A549 (cell line): Measurements from ENCODE around the gene SORCS2. TPM values are rescaled to one million over a fixed set of nuclear protein-coding genes. Genes with fewer than 3 reads are reported as not detected.

ENCODE experiments used
- ATAC-seq, 2 experiments: fragments of 200-7000 bp in 1 of 2; fragments of >200 bp in 1 of 2; cut with Nextera tagmentation in 1 of 2; cut with Tn5 transposase in 1 of 2; 3 replicates each; pipeline versions ENCODE4 v1.8.0 to v1.9.1; 2018 to 2020; ENCODE audit warnings: mild to moderate bottlenecking in 1 of 2, moderate library complexity in 1 of 2
- CTCF ChIA-PET: fragments of 300-600 bp; sonication (Branson Sonifier 250); formaldehyde crosslinking; extraction: SDS; loops from one replicate; lab custom pipeline; 2021; ENCODE audit warnings: antibody characterized with exemption, inconsistent platforms; lab: Yijun Ruan, JAX
- POLR2A ChIA-PET: fragments of 350-600 bp; formaldehyde crosslinking; extraction: SDS; loops from one replicate; lab custom pipeline; 2021; ENCODE audit warnings: antibody characterized with exemption, inconsistent platforms; lab: Yijun Ruan, JAX
- DNase-seq, 2 experiments: peaks; one replicate each; pipeline versions ENCODE4 v3.0.0 to v3.0.0-alpha.2; 2011 to 2016; ENCODE audit warnings: low read depth in 1 of 2, low spot score in 1 of 2
- FAIRE-seq: peaks from 2 replicates; lab custom pipeline; 2011; peaks lifted over from hg19 to GRCh38; lab: Jason Lieb, UNC
- H3K27ac ChIP-seq, 2 experiments: fragments of >200 bp; sonication (Bioruptor Twin); formaldehyde crosslinking; 3 replicates each; pipeline ENCODE4 v1.5.1; 2016 to 2017
- H3K4me1 ChIP-seq: fragments of >200 bp; sonication (Bioruptor Twin); formaldehyde crosslinking; 3 replicates; pipeline ENCODE4 v1.6.1; 2016
- H3K4me2 ChIP-seq: fragments of >200 bp; sonication (Bioruptor Twin); formaldehyde crosslinking; 3 replicates; pipeline ENCODE4 v1.6.1; 2016
- H3K4me3 ChIP-seq: fragments of >200 bp; sonication (Bioruptor Twin); formaldehyde crosslinking; 3 replicates; pipeline ENCODE4 v1.5.1; 2016
- H3K9me3 ChIP-seq: fragments of >200 bp; sonication (Bioruptor Twin); formaldehyde crosslinking; 3 replicates; pipeline ENCODE4 v1.6.1; 2016
- BHLHE40 ChIP-seq: IDR thresholded peaks from 2 replicates; pipeline ENCODE4 v1.6.1; 2012; ENCODE audit warnings: low read depth, low read length, inconsistent platforms
- CBX8 ChIP-seq: fragments of 200-600 bp; sonication (generic); IDR thresholded peaks from 2 replicates; pipeline ENCODE4 v1.6.1; 2016
- CEBPB ChIP-seq, 2 experiments: fragments of >200 bp in 1 of 2; sonication (Bioruptor Twin) in 1 of 2; formaldehyde crosslinking in 1 of 2; IDR thresholded peaks; 2 replicates each; pipeline ENCODE4 v1.6.1; 2012 to 2016
- CHD4 ChIP-seq: fragments of 200-600 bp; sonication (generic); IDR thresholded peaks from 2 replicates; pipeline ENCODE4 v1.6.1; 2016; ENCODE audit warnings: antibody characterized with exemption, mild to moderate bottlenecking, borderline replicate concordance
- EHF ChIP-seq: fragments of 250-450 bp; sonication (Bioruptor Pico); IDR thresholded peaks from 2 replicates; pipeline ENCODE4 v1.5.0; 2020; ENCODE audit warnings: mild to moderate bottlenecking
- FOSL2 ChIP-seq, 2 experiments: fragments of 450-650 bp in 1 of 2; fragments of >200 bp in 1 of 2; sonication (Bioruptor Twin) in 1 of 2; formaldehyde crosslinking; IDR thresholded peaks; 2 replicates each; pipeline versions ENCODE4 v1.5.0 to v1.6.1; 2016 to 2020; ENCODE audit warnings: mild to moderate bottlenecking in 1 of 2, moderate library complexity in 1 of 2
- FOXS1 ChIP-seq: fragments of 250-450 bp; sonication (Bioruptor Pico); IDR thresholded peaks from 2 replicates; pipeline ENCODE4 v1.5.0; 2020; ENCODE audit warnings: mild to moderate bottlenecking, moderate library complexity
- HDAC2 ChIP-seq: fragments of 200-600 bp; sonication (generic); IDR thresholded peaks from 2 replicates; pipeline ENCODE4 v1.6.1; 2016
- HOXA7 ChIP-seq: fragments of 250-450 bp; sonication (Bioruptor Pico); IDR thresholded peaks from 2 replicates; pipeline ENCODE4 v1.5.0; 2020; ENCODE audit warnings: mild to moderate bottlenecking, moderate library complexity
- KDM1A ChIP-seq: fragments of 200-600 bp; sonication (generic); IDR thresholded peaks from 2 replicates; pipeline ENCODE4 v1.6.1; 2016; ENCODE audit warnings: low read depth, mild to moderate bottlenecking
- KDM5A ChIP-seq: fragments of 200-600 bp; sonication (generic); IDR thresholded peaks from 2 replicates; pipeline ENCODE4 v1.6.1; 2016; ENCODE audit warnings: antibody characterized with exemption, mild to moderate bottlenecking
- MAFK ChIP-seq: fragments of 450-650 bp; IDR thresholded peaks from 2 replicates; pipeline ENCODE4 v1.6.1; 2014; ENCODE audit not compliant: partially characterized antibody
- MAZ ChIP-seq: fragments of 150-350 bp; IDR thresholded peaks from 2 replicates; pipeline ENCODE4 v1.6.1; 2014; ENCODE audit warnings: antibody characterized with exemption, low read depth, low read length, borderline replicate concordance
- MYC ChIP-seq: IDR thresholded peaks from 2 replicates; pipeline ENCODE4 v1.6.1; 2012; ENCODE audit warnings: mild to moderate bottlenecking, inconsistent platforms, low read length, improper control_type of control experiment, borderline replicate concordance
- NFE2L2 ChIP-seq: fragments of 150-350 bp; conservative IDR thresholded peaks from 2 replicates; pipeline ENCODE4 v1.6.1; 2014; ENCODE audit warnings: low read length
- NPAS2 ChIP-seq: fragments of 250-450 bp; sonication (Bioruptor Pico); IDR thresholded peaks from 2 replicates; pipeline ENCODE4 v1.8.0; 2022; ENCODE audit warnings: mild to moderate bottlenecking, moderate library complexity, borderline replicate concordance
- NR3C1 ChIP-seq: fragments of >200 bp; sonication (Bioruptor Twin); formaldehyde crosslinking; IDR thresholded peaks from 3 replicates; pipeline ENCODE4 v1.6.1; 2017
- POLR2A ChIP-seq: IDR thresholded peaks from 2 replicates; pipeline ENCODE4 v1.6.1; 2012; ENCODE audit warnings: mild to moderate bottlenecking, low read length
- RNF2 ChIP-seq: fragments of 200-600 bp; sonication (generic); IDR thresholded peaks from 2 replicates; pipeline ENCODE4 v1.6.1; 2016; ENCODE audit warnings: low read depth, mild to moderate bottlenecking, antibody characterized with exemption, moderate library complexity, borderline replicate concordance
- SMC3 ChIP-seq: fragments of >200 bp; sonication (Bioruptor Twin); formaldehyde crosslinking; IDR thresholded peaks from 3 replicates; pipeline ENCODE4 v1.6.1; 2018; ENCODE audit warnings: inconsistent platforms
- TFCP2L1 ChIP-seq: fragments of 250-450 bp; sonication (Bioruptor Pico); IDR thresholded peaks from 2 replicates; pipeline ENCODE4 v1.5.0; 2021; ENCODE audit warnings: mild to moderate bottlenecking
- ZFP36 ChIP-seq: fragments of 450-650 bp; IDR thresholded peaks from 2 replicates; pipeline ENCODE4 v1.6.1; 2014; ENCODE audit warnings: borderline replicate concordance; ENCODE audit not compliant: partially characterized antibody
- ZNF302 ChIP-seq: fragments of 250-450 bp; sonication (Bioruptor Pico); IDR thresholded peaks from 2 replicates; pipeline ENCODE4 v1.9.0; 2021; ENCODE audit warnings: inconsistent platforms, mild to moderate bottlenecking, moderate library complexity
- WGBS: methylation state at CpG from one replicate; pipeline ENCODE4 v1.1.6; 2017; ENCODE audit errors: missing lambda C conversion rate; 5-methylcytosine and 5-hydroxymethylcytosine counted together
- polyA plus RNA-seq, 4 experiments: library from polyadenylated mRNA; depleted of rRNA in 3 of 4; stranded (reverse); fragments of >200 nt; fragmentation: RNase III in 1 of 4; extraction: RNeasy Plus Mini Kit Qiagen cat#74134 plus additional on column Dnase treatment in 1 of 4; gene quantifications; 2 replicates in 3 of 4; 3 replicates in 1 of 4; pipeline ENCODE4 v1.2.3, GENCODE V29; 2011 to 2017
- TF ChIP-seq, protein P1 (sequence below): fragments of 450-650 bp; IDR thresholded peaks from 2 replicates; pipeline ENCODE4 v1.6.1; 2014; ENCODE audit warnings: antibody characterized with exemption
- TF ChIP-seq, protein P2 (sequence below): fragments of 200-600 bp; sonication (generic); IDR thresholded peaks from 2 replicates; pipeline ENCODE4 v1.6.1; 2016; ENCODE audit warnings: antibody characterized with exemption, mild to moderate bottlenecking, moderate library complexity
- TF ChIP-seq, protein P3 (sequence below): IDR thresholded peaks from 2 replicates; pipeline ENCODE4 v1.6.1; 2012
- TF ChIP-seq, protein P4 (sequence below): fragments of >200 bp; sonication (Bioruptor Twin); formaldehyde crosslinking; IDR thresholded peaks from 3 replicates; pipeline ENCODE4 v1.5.1; 2016

The SORCS2 gene
- polyA plus RNA-seq, 2 of the 4 experiments (the other 2 are of a cell fraction), result 1.4 to 4.6 TPM

DNA sequence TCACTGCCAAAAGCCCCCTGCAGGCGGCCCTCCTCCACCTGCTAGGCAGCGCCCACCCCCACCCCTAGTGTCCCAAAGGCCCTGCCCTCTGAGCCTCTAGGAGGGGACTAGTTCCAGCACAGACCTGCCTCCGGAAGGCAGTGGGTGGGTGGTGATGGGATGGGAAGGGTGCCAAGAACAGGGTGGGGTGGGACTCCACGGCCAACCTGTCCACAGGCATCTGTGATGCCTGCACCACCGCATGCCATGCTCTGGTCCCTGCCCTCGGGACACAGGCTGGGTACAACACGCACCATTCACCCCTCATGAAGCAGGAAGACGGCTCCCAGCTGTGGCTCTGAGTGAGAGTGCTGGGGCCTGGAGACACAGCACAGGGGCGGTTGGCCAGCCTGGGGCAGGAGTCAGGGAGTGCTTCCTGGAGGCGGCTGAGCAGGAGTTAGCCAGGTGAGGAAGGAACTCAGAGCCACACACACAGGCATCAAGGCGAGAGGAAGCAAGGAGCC lies 485.5 kb downstream of the SORCS2 start:
- ChIA-PET POLR2A (no interaction called here), CTCF (interaction anchor here (1.1 kb wide), 1 partner anchor 484 kb away, joined by 3 read pairs; no protein-coding TSS in a partner anchor)
- no peak overlapping the region for H3K4me3 ChIP-seq
- DNase-seq (no peak), FAIRE-seq (no peak), ATAC-seq (no peak)
- H3K27ac ChIP-seq, result no peak overlapping the region
- TF ChIP-seq CHD4 (no peak), NR3C1 (no peak), RNF2 (no peak), HOXA7 (CRISPR knock-in tag) (no peak), NPAS2 (CRISPR knock-in tag) (no peak), HDAC2 (no peak), ZNF302 (CRISPR knock-in tag) (no peak), POLR2A (no peak), KDM1A (no peak), KDM5A (no peak), TFCP2L1 (no peak)
- TF ChIP-seq, protein P1, sequence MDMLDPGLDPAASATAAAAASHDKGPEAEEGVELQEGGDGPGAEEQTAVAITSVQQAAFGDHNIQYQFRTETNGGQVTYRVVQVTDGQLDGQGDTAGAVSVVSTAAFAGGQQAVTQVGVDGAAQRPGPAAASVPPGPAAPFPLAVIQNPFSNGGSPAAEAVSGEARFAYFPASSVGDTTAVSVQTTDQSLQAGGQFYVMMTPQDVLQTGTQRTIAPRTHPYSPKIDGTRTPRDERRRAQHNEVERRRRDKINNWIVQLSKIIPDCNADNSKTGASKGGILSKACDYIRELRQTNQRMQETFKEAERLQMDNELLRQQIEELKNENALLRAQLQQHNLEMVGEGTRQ, result no peak
- no peaks in the 10 kb centered on the region for H3K9me3 ChIP-seq
- H3K4me2 ChIP-seq, result no peak overlapping the region
- WGBS, result 88% methylated on average over 9 of the region's 11 CpGs
- no peaks in the 10 kb centered on the region for H3K4me1 ChIP-seq

DNA sequence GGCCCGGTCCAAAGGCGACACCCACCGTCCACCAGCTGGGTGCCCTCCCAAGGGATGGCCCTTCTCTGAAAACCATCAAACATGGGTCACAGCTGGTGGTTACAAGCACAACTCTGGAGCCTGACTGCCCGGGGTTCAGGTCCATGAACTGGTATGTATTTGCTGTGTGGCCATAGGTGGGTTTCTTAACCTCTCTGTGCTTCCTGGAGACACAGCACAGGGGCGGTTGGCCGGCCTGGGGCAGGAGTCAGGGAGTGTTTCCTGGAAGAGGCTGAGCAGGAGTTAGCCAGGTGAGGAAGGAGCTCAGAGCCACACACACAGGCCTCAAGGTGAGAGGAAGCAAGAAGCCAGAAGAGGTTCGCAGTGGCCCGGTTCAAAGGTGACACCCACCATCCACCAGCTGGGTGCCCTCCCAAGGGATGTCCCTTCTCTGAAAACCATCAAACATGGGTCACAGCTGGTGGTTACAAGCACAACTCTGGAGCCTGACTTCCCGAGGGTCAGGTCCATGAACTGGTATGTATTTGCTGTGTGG lies 486.0 kb downstream of the SORCS2 start:
- Histone ChIP-seq H3K4me2 (no peak overlapping the region), H3K4me1 (no peaks in the 10 kb centered on the region), H3K4me3 (no peak overlapping the region), H3K9me3 (no peaks in the 10 kb centered on the region), H3K27ac (no peak overlapping the region)
- FAIRE-seq (no peak), DNase-seq (no peak), ATAC-seq (no peak)
- ChIA-PET POLR2A (no interaction called here), CTCF (no interaction called here)
- WGBS, result 89% methylated on average over 7 of the region's 9 CpGs
- TF ChIP-seq, protein P2, sequence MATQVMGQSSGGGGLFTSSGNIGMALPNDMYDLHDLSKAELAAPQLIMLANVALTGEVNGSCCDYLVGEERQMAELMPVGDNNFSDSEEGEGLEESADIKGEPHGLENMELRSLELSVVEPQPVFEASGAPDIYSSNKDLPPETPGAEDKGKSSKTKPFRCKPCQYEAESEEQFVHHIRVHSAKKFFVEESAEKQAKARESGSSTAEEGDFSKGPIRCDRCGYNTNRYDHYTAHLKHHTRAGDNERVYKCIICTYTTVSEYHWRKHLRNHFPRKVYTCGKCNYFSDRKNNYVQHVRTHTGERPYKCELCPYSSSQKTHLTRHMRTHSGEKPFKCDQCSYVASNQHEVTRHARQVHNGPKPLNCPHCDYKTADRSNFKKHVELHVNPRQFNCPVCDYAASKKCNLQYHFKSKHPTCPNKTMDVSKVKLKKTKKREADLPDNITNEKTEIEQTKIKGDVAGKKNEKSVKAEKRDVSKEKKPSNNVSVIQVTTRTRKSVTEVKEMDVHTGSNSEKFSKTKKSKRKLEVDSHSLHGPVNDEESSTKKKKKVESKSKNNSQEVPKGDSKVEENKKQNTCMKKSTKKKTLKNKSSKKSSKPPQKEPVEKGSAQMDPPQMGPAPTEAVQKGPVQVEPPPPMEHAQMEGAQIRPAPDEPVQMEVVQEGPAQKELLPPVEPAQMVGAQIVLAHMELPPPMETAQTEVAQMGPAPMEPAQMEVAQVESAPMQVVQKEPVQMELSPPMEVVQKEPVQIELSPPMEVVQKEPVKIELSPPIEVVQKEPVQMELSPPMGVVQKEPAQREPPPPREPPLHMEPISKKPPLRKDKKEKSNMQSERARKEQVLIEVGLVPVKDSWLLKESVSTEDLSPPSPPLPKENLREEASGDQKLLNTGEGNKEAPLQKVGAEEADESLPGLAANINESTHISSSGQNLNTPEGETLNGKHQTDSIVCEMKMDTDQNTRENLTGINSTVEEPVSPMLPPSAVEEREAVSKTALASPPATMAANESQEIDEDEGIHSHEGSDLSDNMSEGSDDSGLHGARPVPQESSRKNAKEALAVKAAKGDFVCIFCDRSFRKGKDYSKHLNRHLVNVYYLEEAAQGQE, result no peak
- peak; percentile 30 for TF ChIP-seq ZFP36
- TF ChIP-seq FOSL2 (IDR thresholded peaks at IDR 0.05), result no peak
- TF ChIP-seq FOSL2 (CRISPR knock-in tag; IDR thresholded peaks at IDR 0.05), result no peak
- no peak for TF ChIP-seq MAFK
- TF ChIP-seq MAZ, result no peak

GRCh38 chr4:7679406-7680040 lies 487.2 kb downstream of the SORCS2 start:
- H3K4me3 ChIP-seq, result no peak overlapping the region
- ChIA-PET POLR2A (no interaction called here), CTCF (interaction anchor here (0.7 to 1.5 kb wide), 2 partner anchors 40 to 147 kb away, joined by 3 to 4 read pairs; no protein-coding TSS in a partner anchor)
- FAIRE-seq, result no peak
- WGBS, result 75% methylated on average over 11 of the region's 11 CpGs
- H3K4me2 ChIP-seq, result no peak overlapping the region
- no peaks in the 10 kb centered on the region for H3K9me3 ChIP-seq
- H3K4me1 ChIP-seq, result no peaks in the 10 kb centered on the region
- ATAC-seq, result no peak
- no peak for DNase-seq
- TF ChIP-seq ZNF302 (CRISPR knock-in tag) (no peak), TFCP2L1 (no peak), ZFP36 (no peak), NFE2L2 (no peak), CBX8 (no peak), MYC (no peak), SMC3 (no peak), CEBPB (IDR thresholded peaks at IDR 0.05) (no peak), FOXS1 (CRISPR knock-in tag) (no peak), BHLHE40 (no peak), EHF (no peak), CHD4 (no peak), NR3C1 (no peak)
- TF ChIP-seq, protein P3, sequence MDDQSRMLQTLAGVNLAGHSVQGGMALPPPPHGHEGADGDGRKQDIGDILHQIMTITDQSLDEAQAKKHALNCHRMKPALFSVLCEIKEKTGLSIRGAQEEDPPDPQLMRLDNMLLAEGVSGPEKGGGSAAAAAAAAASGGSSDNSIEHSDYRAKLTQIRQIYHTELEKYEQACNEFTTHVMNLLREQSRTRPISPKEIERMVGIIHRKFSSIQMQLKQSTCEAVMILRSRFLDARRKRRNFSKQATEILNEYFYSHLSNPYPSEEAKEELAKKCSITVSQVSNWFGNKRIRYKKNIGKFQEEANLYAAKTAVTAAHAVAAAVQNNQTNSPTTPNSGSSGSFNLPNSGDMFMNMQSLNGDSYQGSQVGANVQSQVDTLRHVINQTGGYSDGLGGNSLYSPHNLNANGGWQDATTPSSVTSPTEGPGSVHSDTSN, result no peak
- TF ChIP-seq, protein P4, sequence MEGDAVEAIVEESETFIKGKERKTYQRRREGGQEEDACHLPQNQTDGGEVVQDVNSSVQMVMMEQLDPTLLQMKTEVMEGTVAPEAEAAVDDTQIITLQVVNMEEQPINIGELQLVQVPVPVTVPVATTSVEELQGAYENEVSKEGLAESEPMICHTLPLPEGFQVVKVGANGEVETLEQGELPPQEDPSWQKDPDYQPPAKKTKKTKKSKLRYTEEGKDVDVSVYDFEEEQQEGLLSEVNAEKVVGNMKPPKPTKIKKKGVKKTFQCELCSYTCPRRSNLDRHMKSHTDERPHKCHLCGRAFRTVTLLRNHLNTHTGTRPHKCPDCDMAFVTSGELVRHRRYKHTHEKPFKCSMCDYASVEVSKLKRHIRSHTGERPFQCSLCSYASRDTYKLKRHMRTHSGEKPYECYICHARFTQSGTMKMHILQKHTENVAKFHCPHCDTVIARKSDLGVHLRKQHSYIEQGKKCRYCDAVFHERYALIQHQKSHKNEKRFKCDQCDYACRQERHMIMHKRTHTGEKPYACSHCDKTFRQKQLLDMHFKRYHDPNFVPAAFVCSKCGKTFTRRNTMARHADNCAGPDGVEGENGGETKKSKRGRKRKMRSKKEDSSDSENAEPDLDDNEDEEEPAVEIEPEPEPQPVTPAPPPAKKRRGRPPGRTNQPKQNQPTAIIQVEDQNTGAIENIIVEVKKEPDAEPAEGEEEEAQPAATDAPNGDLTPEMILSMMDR, result no peak
- H3K27ac ChIP-seq, result no peak overlapping the region
